RWPE1 (cell line): ENCODE results near the gene COL25A1.
"Not testable (repeated sequence)": the region's sequence is repeated elsewhere in the genome, so short reads cannot be mapped to it uniquely, and the experiment has no call there.

Experiments
- CTCF ChIA-PET: fragments of 350-600 bp; sonication (Branson Sonifier 250); formaldehyde crosslinking; extraction: SDS; loops from one replicate; lab custom pipeline; 2021; lab: Yijun Ruan, JAX
- POLR2A ChIA-PET: fragments of 400-600 bp; formaldehyde crosslinking; extraction: SDS; loops from one replicate; lab custom pipeline; 2020; ENCODE audit warnings: antibody characterized with exemption; ENCODE audit not compliant: low non-redundant PET; lab: Yijun Ruan, JAX
- DNase-seq: peaks from one replicate; pipeline ENCODE4 v3.0.0; 2012; ENCODE audit warnings: low spot score
- H3K27ac ChIP-seq: fragments of 450-650 bp; 2 replicates; pipeline ENCODE4 v1.5.1; 2017
- TF ChIP-seq, protein P1 (sequence below): fragments of 450-650 bp; conservative IDR thresholded peaks from 2 replicates; pipeline ENCODE4 v1.5.1; 2017; ENCODE audit warnings: low read depth, mild to moderate bottlenecking

COL25A1 gene

DNA sequence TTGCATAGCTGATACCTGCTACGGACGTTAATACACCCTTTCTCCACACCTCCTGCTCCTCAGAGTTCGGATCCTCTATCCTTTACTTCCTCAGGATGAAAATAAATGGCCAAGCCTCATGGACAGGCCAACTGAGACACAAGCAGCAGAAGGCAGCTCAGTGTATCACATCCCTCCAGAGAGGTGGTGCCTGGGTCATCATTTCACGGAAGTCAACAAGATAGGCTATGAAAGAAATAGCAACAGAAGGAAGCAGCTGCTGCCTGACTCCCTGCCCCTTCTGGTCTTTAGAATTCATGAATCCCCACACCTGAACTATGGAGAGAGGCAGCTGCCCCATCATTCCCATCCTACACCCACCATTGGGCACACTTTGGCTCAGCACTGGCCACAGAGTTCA is 272.5 kb downstream of the COL25A1 start:
- TF ChIP-seq, protein P1, sequence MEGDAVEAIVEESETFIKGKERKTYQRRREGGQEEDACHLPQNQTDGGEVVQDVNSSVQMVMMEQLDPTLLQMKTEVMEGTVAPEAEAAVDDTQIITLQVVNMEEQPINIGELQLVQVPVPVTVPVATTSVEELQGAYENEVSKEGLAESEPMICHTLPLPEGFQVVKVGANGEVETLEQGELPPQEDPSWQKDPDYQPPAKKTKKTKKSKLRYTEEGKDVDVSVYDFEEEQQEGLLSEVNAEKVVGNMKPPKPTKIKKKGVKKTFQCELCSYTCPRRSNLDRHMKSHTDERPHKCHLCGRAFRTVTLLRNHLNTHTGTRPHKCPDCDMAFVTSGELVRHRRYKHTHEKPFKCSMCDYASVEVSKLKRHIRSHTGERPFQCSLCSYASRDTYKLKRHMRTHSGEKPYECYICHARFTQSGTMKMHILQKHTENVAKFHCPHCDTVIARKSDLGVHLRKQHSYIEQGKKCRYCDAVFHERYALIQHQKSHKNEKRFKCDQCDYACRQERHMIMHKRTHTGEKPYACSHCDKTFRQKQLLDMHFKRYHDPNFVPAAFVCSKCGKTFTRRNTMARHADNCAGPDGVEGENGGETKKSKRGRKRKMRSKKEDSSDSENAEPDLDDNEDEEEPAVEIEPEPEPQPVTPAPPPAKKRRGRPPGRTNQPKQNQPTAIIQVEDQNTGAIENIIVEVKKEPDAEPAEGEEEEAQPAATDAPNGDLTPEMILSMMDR, result no peak
- no peak for DNase-seq
- ChIA-PET POLR2A (no interaction called here), CTCF (no interaction called here)
- no peak overlapping the region for H3K27ac ChIP-seq

DNA sequence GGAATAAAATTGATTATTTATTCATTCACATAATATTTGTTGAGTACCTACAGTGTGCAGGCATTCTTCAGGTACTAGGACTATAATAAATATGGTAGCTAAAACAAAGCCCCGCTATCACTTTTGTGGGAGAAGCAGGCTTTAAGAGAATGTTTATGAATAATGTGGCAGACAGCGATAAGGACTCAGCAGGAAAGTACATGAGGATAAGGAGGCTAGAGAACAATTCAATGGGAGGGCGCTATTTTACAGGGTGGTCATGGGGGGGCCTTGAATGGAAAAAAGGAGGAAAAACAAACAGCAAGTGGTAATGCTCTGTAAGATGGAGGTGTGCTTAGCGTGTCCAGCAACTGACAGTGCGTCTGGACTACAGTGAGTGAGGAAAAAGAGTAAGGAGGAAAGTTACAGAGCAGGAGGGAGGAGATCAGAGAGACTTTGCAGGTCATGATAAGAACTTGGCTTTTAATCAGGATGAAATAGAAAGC is 275.4 kb downstream of the COL25A1 start:
- no peak overlapping the region for H3K27ac ChIP-seq
- CTCF ChIA-PET, result no interaction called here
- DNase-seq, result no peak
- TF ChIP-seq, protein P1, result no peak
- POLR2A ChIA-PET, result no interaction called here

DNA sequence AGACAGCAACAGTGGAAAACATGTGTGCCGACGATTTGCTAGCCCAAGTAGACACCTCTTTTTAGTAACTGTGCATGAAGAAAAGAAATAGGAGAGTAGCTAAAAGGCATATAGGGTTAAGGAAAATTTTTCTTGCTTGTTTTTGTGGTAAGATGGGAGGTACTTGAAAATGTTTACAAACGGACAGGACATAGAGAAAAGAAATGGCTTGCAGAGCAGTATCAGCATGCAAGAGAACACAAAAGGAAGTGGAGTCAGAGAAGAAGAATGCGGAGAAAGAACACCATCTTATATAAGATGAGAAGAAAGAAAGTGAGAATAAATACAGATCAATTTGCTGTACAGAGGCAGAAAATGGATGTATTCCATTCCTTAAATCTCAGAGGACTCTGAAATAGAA is 275.9 kb downstream of the COL25A1 start:
- TF ChIP-seq, protein P1, result no peak
- H3K27ac ChIP-seq, result no peak overlapping the region
- no peak for DNase-seq
- POLR2A ChIA-PET, result no interaction called here
- CTCF ChIA-PET, result interaction anchor here (0.6 kb wide), 1 partner anchor 23 kb away, joined by 3 read pairs; no protein-coding TSS in a partner anchor

DNA sequence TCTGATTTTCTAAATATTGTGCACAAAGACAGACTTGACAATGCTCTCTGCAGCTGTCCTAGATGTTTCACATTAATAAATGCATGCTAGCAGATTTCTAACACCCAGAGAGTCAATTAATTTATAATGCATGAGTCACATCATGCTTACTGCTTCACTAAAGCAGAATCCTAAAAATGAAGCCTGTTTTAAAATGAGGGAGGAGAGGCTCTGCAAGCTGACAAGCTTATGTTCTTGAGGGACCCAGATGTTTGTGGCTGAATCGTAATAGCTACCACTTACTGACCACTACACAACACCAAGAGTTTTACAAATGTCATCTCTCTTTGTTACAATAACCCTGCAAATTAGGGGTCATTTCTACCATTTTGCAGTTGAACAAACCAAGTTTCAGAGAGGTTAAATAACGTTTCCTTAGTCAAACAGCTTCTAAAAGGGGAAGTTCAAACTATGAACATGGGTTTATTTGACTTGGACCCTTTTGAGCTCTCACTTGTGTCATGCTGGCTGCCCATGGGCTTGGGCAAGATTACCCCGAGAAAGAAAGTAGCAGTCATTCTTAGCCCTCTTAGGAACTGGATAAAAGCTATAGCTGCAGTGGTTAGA is 276.9 kb downstream of the COL25A1 start:
- DNase-seq, result no peak
- POLR2A ChIA-PET, result no interaction called here
- CTCF ChIA-PET, result no interaction called here
- H3K27ac ChIP-seq, result no peak overlapping the region
- TF ChIP-seq, protein P1, result no peak

DNA sequence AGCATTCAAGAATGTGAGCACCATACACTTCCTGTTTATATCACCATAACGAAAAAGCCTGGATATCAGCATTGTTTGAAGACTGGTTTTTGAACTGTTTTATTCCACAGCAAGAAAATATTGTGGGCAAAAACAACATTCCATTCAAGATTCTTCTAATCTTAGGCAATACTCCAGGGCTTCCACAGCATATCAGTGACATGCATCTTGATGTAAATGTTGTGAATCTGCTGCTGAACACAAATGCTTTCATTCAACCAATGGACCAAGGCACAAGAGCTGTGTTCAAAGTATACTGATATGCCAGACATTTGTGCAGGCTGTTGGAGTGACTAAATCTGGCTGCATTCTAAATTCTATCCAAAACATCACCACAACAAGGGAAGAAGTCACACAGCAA is 279.5 kb downstream of the COL25A1 start:
- no peak for DNase-seq
- H3K27ac ChIP-seq, result no peak overlapping the region
- ChIA-PET POLR2A (no interaction called here), CTCF (interaction anchor here (0.5 kb wide), 1 partner anchor 416 kb away, joined by 3 read pairs; no protein-coding TSS in a partner anchor)
- TF ChIP-seq, protein P1, result no peak

DNA sequence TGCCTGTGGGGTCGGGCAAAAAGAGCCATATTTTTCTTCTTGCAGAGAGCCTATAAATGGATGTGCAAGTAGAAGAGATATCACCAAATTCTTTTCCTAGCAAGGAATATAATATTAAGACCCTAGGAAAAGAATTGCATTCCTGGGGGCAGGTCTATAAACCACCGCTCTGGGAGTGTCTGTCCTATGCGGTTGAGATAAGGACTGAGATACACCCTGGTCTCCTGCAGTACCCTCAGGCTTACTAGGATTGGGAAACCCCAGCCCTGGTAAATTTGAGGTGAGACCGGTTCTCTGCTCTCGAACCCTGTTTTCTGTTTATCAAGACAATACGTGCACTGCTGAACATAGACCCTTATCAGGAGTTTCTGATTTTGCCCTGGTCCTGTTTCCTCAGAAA is 280.8 kb downstream of the COL25A1 start:
- POLR2A ChIA-PET, CTCF ChIA-PET, DNase-seq, H3K27ac ChIP-seq: not testable (repeated sequence)

DNA sequence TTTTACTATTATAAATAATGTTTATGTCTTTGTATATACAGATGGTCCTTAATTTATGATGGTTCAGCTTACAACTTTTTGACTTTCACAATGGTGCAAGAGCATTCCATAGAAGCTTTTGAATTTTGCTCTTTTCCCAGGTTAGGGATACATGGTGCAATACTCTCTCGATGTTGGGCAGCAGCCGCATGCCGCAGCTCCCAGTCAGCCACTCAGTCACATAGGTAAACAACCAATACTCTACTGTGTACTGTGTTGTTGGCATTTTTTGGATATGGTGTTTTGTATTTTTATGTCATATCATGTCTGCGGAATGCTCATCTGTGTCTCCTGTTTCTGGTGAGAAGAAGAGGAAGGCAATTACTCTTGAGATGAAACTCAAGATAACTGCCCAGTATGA is 281.6 kb downstream of the COL25A1 start:
- ChIA-PET POLR2A (no interaction called here), CTCF (no interaction called here)
- no peak for DNase-seq
- H3K27ac ChIP-seq, result no peak overlapping the region
- TF ChIP-seq, protein P1, result no peak
